GM18508 (cell line): Measurements from ENCODE around the gene JPH3.

Experiments
- ATAC-seq: cut with Tn5 transposase; IDR thresholded peaks from one replicate; pipeline ENCODE4 v1.9.1; 2021; ENCODE audit warnings: moderate number of reproducible peaks; ENCODE audit not compliant: insufficient read depth, unreplicated experiment

JPH3 gene

GRCh38 chr16:87622756-87623319 lies 20.5 kb downstream of the JPH3 start:
- ATAC-seq, result no peak

GRCh38 chr16:87625241-87625797 lies 23.0 kb downstream of the JPH3 start:
- no peak for ATAC-seq

- no peak for ATAC-seq
Measured at GRCh38 chr16:87626401-87626800, 24.1 kb downstream of the JPH3 start.

GRCh38 chr16:87626905-87627304 lies 24.6 kb downstream of the JPH3 start:
- no peak for ATAC-seq

GRCh38 chr16:87627542-87628245 lies 25.4 kb downstream of the JPH3 start:
- ATAC-seq, result no peak

- ATAC-seq, result no peak
Measured at GRCh38 chr16:87628246-87628923, 26.1 kb downstream of the JPH3 start.

GRCh38 chr16:87628940-87629339 lies 26.6 kb downstream of the JPH3 start:
- no peak for ATAC-seq

GRCh38 chr16:87631067-87631466 lies 28.8 kb downstream of the JPH3 start:
- ATAC-seq, result no peak

- ATAC-seq, result no peak
Measured at GRCh38 chr16:87634411-87634810, 32.1 kb downstream of the JPH3 start.

GRCh38 chr16:87635541-87636049 lies 33.3 kb downstream of the JPH3 start:
- no peak for ATAC-seq

GRCh38 chr16:87636050-87636684 lies 33.9 kb downstream of the JPH3 start:
- ATAC-seq, result no peak

GRCh38 chr16:87636741-87637140 lies 34.4 kb downstream of the JPH3 start:
- ATAC-seq, result no peak

GRCh38 chr16:87637357-87637756 lies 35.0 kb downstream of the JPH3 start:
- no peak for ATAC-seq

- ATAC-seq, result no peak
Measured at GRCh38 chr16:87638736-87639135, 36.4 kb downstream of the JPH3 start.

- ATAC-seq, result no peak
Measured at GRCh38 chr16:87641721-87642120, 39.4 kb downstream of the JPH3 start.

- no peak for ATAC-seq
Measured at GRCh38 chr16:87642491-87642890, 40.2 kb downstream of the JPH3 start.

- ATAC-seq, result no peak
Measured at GRCh38 chr16:87644186-87644585, 41.9 kb downstream of the JPH3 start.

- no peak for ATAC-seq
Measured at GRCh38 chr16:87644596-87644995, 42.3 kb downstream of the JPH3 start.

GRCh38 chr16:87645802-87646201 lies 43.5 kb downstream of the JPH3 start:
- ATAC-seq, result no peak

GRCh38 chr16:87647431-87648185 lies 45.3 kb downstream of the JPH3 start:
- no peak for ATAC-seq
